Breast epithelium (tissue), 3 donors: ENCODE data around the gene MBP.

Experiments used
- POLR2A ChIP-seq: fragments of 450-650 bp; IDR thresholded peaks from one replicate; pipeline ENCODE4 v1.6.1; 2016; ENCODE audit warnings: antibody characterized with exemption, mild to moderate bottlenecking, moderate library complexity
- POLR2AphosphoS5 ChIP-seq, 3 donors: sonication (generic); formaldehyde crosslinking; IDR thresholded peaks; one replicate each; pipeline ENCODE4 v1.6.1; 2017; ENCODE audit warnings: antibody characterized with exemption in 3 of 3

DNA sequence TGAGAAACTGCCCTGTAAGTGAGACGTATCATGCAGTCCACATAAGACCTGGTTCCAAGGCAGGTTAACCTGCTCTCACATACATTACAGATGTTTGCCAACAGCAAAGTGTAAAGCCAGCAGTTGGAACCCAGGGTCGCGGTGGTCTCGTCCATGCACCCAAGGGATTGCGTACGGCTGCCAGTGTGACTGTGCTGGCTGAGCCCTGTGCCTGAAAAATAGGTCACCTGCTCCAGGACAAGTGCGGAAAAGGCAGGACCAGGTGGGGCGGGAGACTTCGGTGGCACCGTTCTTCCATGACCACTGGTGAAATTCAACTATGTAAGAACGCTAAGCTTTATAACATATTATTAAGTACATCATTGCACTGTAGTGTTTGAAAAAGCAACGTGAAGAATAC, 110.5 kb downstream of the MBP start:
- no peak for TF ChIP-seq POLR2A
- no peak for TF ChIP-seq POLR2AphosphoS5 (IDR thresholded peaks at IDR 0.05)
